ENCODE measurements around the gene TNC.

DNA sequence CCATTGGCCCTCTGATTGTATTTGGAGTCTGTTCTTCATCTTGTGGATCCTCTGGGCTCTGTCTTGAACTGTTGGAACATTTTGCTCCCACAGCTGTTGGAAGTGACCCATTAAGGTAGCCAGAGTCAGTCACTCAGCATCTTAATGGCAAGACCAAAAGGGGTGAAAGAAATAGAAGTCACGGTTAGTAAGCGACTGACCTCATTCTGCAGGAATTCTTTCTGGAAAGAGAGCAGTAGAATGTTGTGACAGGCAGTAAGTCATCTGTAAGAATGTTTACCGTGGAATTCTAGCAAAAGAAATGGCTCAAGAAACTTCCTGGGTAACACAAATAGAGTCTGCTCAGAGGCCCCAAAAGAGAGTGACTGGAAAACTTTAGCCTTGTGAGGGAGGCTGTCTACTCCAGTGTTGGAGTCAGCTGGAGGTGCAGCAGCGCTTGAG, 28.6 kb upstream of the TNC start:
- TF ChIP-seq POLR2AphosphoS5 (IDR thresholded peaks at IDR 0.05; ENCODE audit: low read depth, low read length) (no peak), SIN3A (IDR thresholded peaks at IDR 0.05; ENCODE audit: borderline replicate concordance, insufficient read depth, low read depth, low read length) (no peak), TCF7L2 (IDR thresholded peaks at IDR 0.05; ENCODE audit: low read depth, low read length) (no peak)
- TF ChIP-seq, protein P1, sequence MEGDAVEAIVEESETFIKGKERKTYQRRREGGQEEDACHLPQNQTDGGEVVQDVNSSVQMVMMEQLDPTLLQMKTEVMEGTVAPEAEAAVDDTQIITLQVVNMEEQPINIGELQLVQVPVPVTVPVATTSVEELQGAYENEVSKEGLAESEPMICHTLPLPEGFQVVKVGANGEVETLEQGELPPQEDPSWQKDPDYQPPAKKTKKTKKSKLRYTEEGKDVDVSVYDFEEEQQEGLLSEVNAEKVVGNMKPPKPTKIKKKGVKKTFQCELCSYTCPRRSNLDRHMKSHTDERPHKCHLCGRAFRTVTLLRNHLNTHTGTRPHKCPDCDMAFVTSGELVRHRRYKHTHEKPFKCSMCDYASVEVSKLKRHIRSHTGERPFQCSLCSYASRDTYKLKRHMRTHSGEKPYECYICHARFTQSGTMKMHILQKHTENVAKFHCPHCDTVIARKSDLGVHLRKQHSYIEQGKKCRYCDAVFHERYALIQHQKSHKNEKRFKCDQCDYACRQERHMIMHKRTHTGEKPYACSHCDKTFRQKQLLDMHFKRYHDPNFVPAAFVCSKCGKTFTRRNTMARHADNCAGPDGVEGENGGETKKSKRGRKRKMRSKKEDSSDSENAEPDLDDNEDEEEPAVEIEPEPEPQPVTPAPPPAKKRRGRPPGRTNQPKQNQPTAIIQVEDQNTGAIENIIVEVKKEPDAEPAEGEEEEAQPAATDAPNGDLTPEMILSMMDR (IDR thresholded peaks at IDR 0.05) = no peak
- TF ChIP-seq, protein P2, sequence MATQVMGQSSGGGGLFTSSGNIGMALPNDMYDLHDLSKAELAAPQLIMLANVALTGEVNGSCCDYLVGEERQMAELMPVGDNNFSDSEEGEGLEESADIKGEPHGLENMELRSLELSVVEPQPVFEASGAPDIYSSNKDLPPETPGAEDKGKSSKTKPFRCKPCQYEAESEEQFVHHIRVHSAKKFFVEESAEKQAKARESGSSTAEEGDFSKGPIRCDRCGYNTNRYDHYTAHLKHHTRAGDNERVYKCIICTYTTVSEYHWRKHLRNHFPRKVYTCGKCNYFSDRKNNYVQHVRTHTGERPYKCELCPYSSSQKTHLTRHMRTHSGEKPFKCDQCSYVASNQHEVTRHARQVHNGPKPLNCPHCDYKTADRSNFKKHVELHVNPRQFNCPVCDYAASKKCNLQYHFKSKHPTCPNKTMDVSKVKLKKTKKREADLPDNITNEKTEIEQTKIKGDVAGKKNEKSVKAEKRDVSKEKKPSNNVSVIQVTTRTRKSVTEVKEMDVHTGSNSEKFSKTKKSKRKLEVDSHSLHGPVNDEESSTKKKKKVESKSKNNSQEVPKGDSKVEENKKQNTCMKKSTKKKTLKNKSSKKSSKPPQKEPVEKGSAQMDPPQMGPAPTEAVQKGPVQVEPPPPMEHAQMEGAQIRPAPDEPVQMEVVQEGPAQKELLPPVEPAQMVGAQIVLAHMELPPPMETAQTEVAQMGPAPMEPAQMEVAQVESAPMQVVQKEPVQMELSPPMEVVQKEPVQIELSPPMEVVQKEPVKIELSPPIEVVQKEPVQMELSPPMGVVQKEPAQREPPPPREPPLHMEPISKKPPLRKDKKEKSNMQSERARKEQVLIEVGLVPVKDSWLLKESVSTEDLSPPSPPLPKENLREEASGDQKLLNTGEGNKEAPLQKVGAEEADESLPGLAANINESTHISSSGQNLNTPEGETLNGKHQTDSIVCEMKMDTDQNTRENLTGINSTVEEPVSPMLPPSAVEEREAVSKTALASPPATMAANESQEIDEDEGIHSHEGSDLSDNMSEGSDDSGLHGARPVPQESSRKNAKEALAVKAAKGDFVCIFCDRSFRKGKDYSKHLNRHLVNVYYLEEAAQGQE (IDR thresholded peaks at IDR 0.05; ENCODE audit: insufficient read depth in 1 of 2, low read depth in 2 of 2, low read length in 1 of 2) = no peak
